ENCODE measurements around the gene LRRC1.

DNA sequence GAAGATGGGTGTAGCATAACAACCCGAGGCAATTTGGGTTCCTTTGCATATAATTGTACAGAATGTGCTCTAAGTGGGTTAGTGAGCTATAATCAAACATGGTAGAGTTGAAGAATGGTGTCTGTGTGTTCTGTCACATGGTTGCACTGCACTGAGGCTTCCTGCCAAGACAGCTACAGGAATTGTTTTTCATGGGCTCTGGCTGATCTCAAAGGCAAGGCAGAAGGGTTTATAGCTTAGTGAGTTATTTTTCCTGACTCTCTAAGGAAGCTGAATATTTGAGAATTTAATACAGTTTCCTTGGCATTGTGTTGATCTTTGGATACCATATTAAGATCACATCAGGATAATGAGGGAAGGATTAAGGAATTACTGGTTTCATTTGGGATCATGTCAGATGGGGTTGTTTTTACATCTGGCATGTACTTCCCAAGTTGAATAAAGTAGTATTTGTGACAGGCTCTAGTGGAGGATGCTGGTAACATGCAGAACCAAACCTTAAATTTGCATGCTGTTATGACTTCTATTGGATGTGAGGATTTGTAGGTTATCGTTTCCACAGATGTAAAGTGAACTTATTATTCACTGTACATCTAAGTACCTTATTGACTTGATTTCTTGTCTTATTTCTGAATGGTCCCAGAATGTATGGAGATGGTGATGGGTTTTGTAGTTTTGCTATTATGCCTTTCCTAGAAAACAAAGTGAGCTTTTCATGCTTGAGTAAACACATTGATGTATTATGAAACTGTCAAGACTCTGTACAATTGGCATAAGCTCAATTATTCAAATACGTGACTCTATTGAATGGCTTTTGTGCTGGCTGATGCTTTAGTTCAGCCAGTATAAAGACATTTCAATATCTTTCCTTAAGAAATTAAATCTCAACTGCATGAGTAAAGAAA is 43.3 kb downstream of the LRRC1 start:
- TF ChIP-seq, protein P1, sequence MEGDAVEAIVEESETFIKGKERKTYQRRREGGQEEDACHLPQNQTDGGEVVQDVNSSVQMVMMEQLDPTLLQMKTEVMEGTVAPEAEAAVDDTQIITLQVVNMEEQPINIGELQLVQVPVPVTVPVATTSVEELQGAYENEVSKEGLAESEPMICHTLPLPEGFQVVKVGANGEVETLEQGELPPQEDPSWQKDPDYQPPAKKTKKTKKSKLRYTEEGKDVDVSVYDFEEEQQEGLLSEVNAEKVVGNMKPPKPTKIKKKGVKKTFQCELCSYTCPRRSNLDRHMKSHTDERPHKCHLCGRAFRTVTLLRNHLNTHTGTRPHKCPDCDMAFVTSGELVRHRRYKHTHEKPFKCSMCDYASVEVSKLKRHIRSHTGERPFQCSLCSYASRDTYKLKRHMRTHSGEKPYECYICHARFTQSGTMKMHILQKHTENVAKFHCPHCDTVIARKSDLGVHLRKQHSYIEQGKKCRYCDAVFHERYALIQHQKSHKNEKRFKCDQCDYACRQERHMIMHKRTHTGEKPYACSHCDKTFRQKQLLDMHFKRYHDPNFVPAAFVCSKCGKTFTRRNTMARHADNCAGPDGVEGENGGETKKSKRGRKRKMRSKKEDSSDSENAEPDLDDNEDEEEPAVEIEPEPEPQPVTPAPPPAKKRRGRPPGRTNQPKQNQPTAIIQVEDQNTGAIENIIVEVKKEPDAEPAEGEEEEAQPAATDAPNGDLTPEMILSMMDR (conservative IDR thresholded peaks at IDR 0.05 in 1 of 2, IDR thresholded peaks at IDR 0.05 in 1 of 2; ENCODE audit: low read depth in 1 of 2, low read length in 2 of 2) = no peak
- TF ChIP-seq EZH2 (IDR thresholded peaks at IDR 0.05; ENCODE audit: low read length, missing control alignments) = no peak

Measured in fibroblast of lung (primary cell).